Neural progenitor cell (in vitro differentiated cells): Measurements from ENCODE around the gene RYR3.

Experiments
- EZH2 ChIP-seq: fragments of 200-600 bp; sonication (generic); IDR thresholded peaks from 2 replicates; pipeline ENCODE4 v1.6.1; 2017; ENCODE audit warnings: antibody characterized with exemption, mild to moderate bottlenecking, moderate library complexity
- TF ChIP-seq, protein P1 (sequence below): fragments of 200-600 bp; sonication (generic); IDR thresholded peaks from 2 replicates; pipeline ENCODE4 v1.5.1; 2017; ENCODE audit warnings: antibody characterized with exemption, mild to moderate bottlenecking

DNA sequence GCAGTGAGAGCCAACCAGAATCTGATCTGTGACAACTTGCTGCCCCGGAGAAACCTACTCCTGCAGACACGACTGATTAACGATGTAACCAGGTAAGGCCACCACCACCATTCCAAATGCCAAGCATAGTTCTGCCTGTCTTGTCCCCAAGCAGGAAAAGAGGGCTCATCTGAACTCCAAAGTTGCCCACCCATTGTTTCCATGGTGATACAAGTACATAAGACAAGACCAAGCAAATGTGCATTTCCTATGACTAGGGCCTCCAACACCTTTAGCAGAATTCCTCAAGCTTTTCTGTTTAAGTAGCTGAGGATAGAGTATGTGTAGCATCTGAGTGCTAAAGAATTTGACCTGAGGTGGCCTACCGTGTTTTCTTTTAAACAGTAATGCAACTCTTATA is 290.7 kb downstream of the RYR3 start:
- TF ChIP-seq, protein P1, sequence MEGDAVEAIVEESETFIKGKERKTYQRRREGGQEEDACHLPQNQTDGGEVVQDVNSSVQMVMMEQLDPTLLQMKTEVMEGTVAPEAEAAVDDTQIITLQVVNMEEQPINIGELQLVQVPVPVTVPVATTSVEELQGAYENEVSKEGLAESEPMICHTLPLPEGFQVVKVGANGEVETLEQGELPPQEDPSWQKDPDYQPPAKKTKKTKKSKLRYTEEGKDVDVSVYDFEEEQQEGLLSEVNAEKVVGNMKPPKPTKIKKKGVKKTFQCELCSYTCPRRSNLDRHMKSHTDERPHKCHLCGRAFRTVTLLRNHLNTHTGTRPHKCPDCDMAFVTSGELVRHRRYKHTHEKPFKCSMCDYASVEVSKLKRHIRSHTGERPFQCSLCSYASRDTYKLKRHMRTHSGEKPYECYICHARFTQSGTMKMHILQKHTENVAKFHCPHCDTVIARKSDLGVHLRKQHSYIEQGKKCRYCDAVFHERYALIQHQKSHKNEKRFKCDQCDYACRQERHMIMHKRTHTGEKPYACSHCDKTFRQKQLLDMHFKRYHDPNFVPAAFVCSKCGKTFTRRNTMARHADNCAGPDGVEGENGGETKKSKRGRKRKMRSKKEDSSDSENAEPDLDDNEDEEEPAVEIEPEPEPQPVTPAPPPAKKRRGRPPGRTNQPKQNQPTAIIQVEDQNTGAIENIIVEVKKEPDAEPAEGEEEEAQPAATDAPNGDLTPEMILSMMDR = no peak
- TF ChIP-seq EZH2 = no peak
